Spleen (tissue), 7 donors: ENCODE results near the gene NUP214.

Experiments used
- CTCF ChIP-seq, 11 experiments: fragments of 200-600 bp in 7 of 11; fragments of 450-650 bp in 4 of 11; sonication (generic) in 4 of 11; IDR thresholded peaks in 8 of 11; conservative IDR thresholded peaks in 3 of 11; 1 replicate in 7 of 11; 2 replicates in 4 of 11; pipeline versions ENCODE4 v1.4.0 to v1.8.0; 2016 to 2021; ENCODE audit warnings: antibody characterized with exemption in 11 of 11, inconsistent platforms in 4 of 11, mild to moderate bottlenecking in 1 of 11
- POLR2A ChIP-seq, 3 donors: fragments of 450-650 bp; IDR thresholded peaks; one replicate each; pipeline ENCODE4 v1.5.1; 2017; ENCODE audit warnings: antibody characterized with exemption in 3 of 3, mild to moderate bottlenecking in 1 of 3
- POLR2AphosphoS5 ChIP-seq, 3 donors: sonication (generic); formaldehyde crosslinking; IDR thresholded peaks; one replicate each; pipeline ENCODE4 v1.5.1; 2017; ENCODE audit warnings: antibody characterized with exemption in 3 of 3
- donor health status: DM: no; HTN: no; CAD: no; lungs with moderate emphysema.
- donor health status: DM: no; HTN: no; CAD: no.
- donor health status: DM: no; HTN: no; CAD: no.

- TF ChIP-seq CTCF (IDR thresholded peaks at IDR 0.05 in 8 of 11, conservative IDR thresholded peaks at IDR 0.05 in 3 of 11) (peak in 1 of 11 experiments; percentile 10), POLR2A (IDR thresholded peaks at IDR 0.05) (no peak), POLR2AphosphoS5 (IDR thresholded peaks at IDR 0.05) (peak; percentile 48 to 66 (median 53))
Observed at GRCh38 chr9:131253891-131254491, 128.6 kb downstream of the NUP214 start.
